HepG2 (cell line): ENCODE data around the gene CLCN4. TPM values are rescaled to one million over a fixed set of nuclear protein-coding genes. Genes with fewer than 3 reads are reported as not detected.

Experiments used
- ATAC-seq: fragments of 200-7000 bp; cut with Tn5 transposase; 3 replicates; pipeline ENCODE4 v1.9.1; 2020; ENCODE audit warnings: mild to moderate bottlenecking, moderate library complexity
- BruUV-seq: library from RNA; stranded (reverse); fragments of 400-500 nt; replicated peaks from 2 replicates; lab custom pipeline; 2021; lab: Mats Ljungman, UMichigan
- CTCF ChIA-PET: fragments of 300-600 bp; formaldehyde crosslinking; extraction: SDS; loops from one replicate; lab custom pipeline; 2021; ENCODE audit warnings: low total read pairs, inconsistent platforms, low intra/inter-chr PET ratio; lab: Yijun Ruan, JAX
- POLR2A ChIA-PET: fragments of 350-600 bp; sonication (Branson Sonifier 250); formaldehyde crosslinking; loops from one replicate; lab custom pipeline; 2020; ENCODE audit warnings: antibody characterized with exemption, inconsistent platforms; lab: Yijun Ruan, JAX
- DNase-seq: peaks from one replicate; pipeline ENCODE4 v3.0.0-alpha.2; 2015; ENCODE audit warnings: low spot score
- FAIRE-seq: peaks from 3 replicates; lab custom pipeline; 2011; peaks lifted over from hg19 to GRCh38; lab: Jason Lieb, UNC
- H2AFZ ChIP-seq: one replicate; pipeline ENCODE4 v1.6.1; 2011; ENCODE audit warnings: low read length, inconsistent platforms
- H3K27ac ChIP-seq: fragments of 300-600 bp; 3 replicates; pipeline ENCODE4 v1.8.0; 2011; ENCODE audit warnings: mixed run types, mild to moderate bottlenecking, mixed read lengths, low read length, inconsistent platforms; ENCODE audit not compliant: insufficient read depth; ENCODE audit errors: extremely low read length
- H3K27me3 ChIP-seq, 2 experiments: fragments of 200-600 bp in 1 of 2; 2 replicates in 1 of 2; 3 replicates in 1 of 2; pipeline versions ENCODE4 v1.6.0 to v1.8.0; 2011; ENCODE audit warnings: low read length in 2 of 2, mild to moderate bottlenecking in 2 of 2, moderate library complexity in 2 of 2, inconsistent platforms in 1 of 2; ENCODE audit not compliant: insufficient read depth in 2 of 2, control insufficient read depth in 1 of 2
- H3K36me3 ChIP-seq, 2 experiments: fragments of 200-600 bp in 1 of 2; replicated peaks in 1 of 2; 2 replicates in 1 of 2; 3 replicates in 1 of 2; pipeline versions ENCODE4 v1.5.1 to v1.8.0; 2011; ENCODE audit warnings: low read length in 2 of 2, inconsistent platforms in 1 of 2; ENCODE audit not compliant: insufficient read depth in 2 of 2, control insufficient read depth in 1 of 2
- H3K4me1 ChIP-seq: 2 replicates; pipeline ENCODE4 v1.5.1; 2012; ENCODE audit warnings: low read length, inconsistent platforms; ENCODE audit not compliant: insufficient read depth
- H3K4me2 ChIP-seq: 2 replicates; pipeline ENCODE4 v1.6.0; 2011; ENCODE audit warnings: low read depth, low read length, inconsistent platforms
- H3K4me3 ChIP-seq, 3 experiments: fragments of 200-600 bp in 1 of 3; sonication (generic), shearing (Covaris generic) in 1 of 3; replicated peaks in 1 of 3; 2 replicates each; pipeline ENCODE4 v1.5.1; 2011 to 2016; ENCODE audit warnings: low read length in 3 of 3, inconsistent platforms in 2 of 3, low read depth in 2 of 3, mild to moderate bottlenecking in 2 of 3, control low read depth in 1 of 3, mixed read lengths in 1 of 3; ENCODE audit not compliant: insufficient read depth in 1 of 3
- H3K79me2 ChIP-seq: one replicate; pipeline ENCODE4 v1.6.1; 2011; ENCODE audit warnings: low read length, inconsistent platforms; ENCODE audit not compliant: insufficient read depth
- H3K9ac ChIP-seq: 2 replicates; pipeline ENCODE4 v1.6.0; 2011; ENCODE audit warnings: mild to moderate bottlenecking, low read depth, low read length, inconsistent platforms; ENCODE audit not compliant: insufficient read depth
- H3K9me3 ChIP-seq: 2 replicates; pipeline ENCODE4 v1.5.1; 2012; ENCODE audit warnings: mild to moderate bottlenecking, low read length
- H4K20me1 ChIP-seq: 2 replicates; pipeline ENCODE4 v1.6.0; 2011; ENCODE audit warnings: inconsistent platforms, mild to moderate bottlenecking, low read length, moderate library complexity; ENCODE audit not compliant: insufficient read depth
- ATF3 ChIP-seq: sonication (generic); formaldehyde crosslinking; IDR thresholded peaks from 2 replicates; pipeline ENCODE4 v1.4.0; 2020; ENCODE audit warnings: missing genetic modification reagents
- CSRNP2 ChIP-seq: sonication (generic); formaldehyde crosslinking; conservative IDR thresholded peaks from 2 replicates; pipeline ENCODE4 v1.8.0; 2022; ENCODE audit warnings: low read depth, missing genetic modification reagents
- HNF1B ChIP-seq: sonication (generic); formaldehyde crosslinking; IDR thresholded peaks from 2 replicates; pipeline ENCODE4 v1.5.1; 2020; ENCODE audit warnings: mild to moderate bottlenecking, moderate library complexity, missing genetic modification reagents
- SAP130 ChIP-seq: IDR thresholded peaks from 2 replicates; pipeline ENCODE4 v1.6.1; 2016; ENCODE audit warnings: low read depth
- SRSF4 ChIP-seq: fragments of 200-400 bp; formaldehyde crosslinking; IDR thresholded peaks from one replicate; pipeline ENCODE4 v1.6.1; 2018; ENCODE audit warnings: mild to moderate bottlenecking, low read depth, low read length, moderate library complexity; ENCODE audit not compliant: poor library complexity, severe bottlenecking
- TFAP4 ChIP-seq: sonication (generic); IDR thresholded peaks from 2 replicates; pipeline ENCODE4 v1.6.1; 2016; ENCODE audit warnings: low read depth, borderline replicate concordance
- ZBTB3 ChIP-seq: sonication (generic); formaldehyde crosslinking; IDR thresholded peaks from 2 replicates; pipeline ENCODE4 v1.4.0; 2020; ENCODE audit warnings: low read depth, mild to moderate bottlenecking, moderate library complexity, missing genetic modification reagents, borderline replicate concordance
- ZBTB43 ChIP-seq: sonication (generic); formaldehyde crosslinking; conservative IDR thresholded peaks from 2 replicates; pipeline ENCODE4 v1.4.0; 2020; ENCODE audit warnings: missing genetic modification reagents
- ZNF704 ChIP-seq: sonication (generic); formaldehyde crosslinking; IDR thresholded peaks from 2 replicates; pipeline ENCODE4 v1.8.1; 2023; ENCODE audit warnings: mild to moderate bottlenecking, inconsistent platforms, moderate library complexity, missing genetic modification reagents, borderline replicate concordance
- ZNF775 ChIP-seq: sonication (generic); formaldehyde crosslinking; IDR thresholded peaks from 2 replicates; pipeline ENCODE4 v1.4.0; 2020; ENCODE audit warnings: missing genetic modification reagents, mild to moderate bottlenecking, moderate library complexity, borderline replicate concordance
- ZSCAN12 ChIP-seq: sonication (generic); formaldehyde crosslinking; IDR thresholded peaks from 2 replicates; pipeline ENCODE4 v1.9.0; 2021; ENCODE audit warnings: mild to moderate bottlenecking, missing genetic modification reagents
- WGBS: methylation state at CpG from one replicate; pipeline ENCODE4 v1.1.6; 2017; ENCODE audit warnings: low lambda C conversion rate; 5-methylcytosine and 5-hydroxymethylcytosine counted together
- in situ Hi-C: cut with HindIII; loops from 2 replicates; pipeline ENCODE4 v1.10.0; 2017; ENCODE audit warnings: low pct_unique_long_range_greater_than_20kb; ENCODE audit not compliant: extremely low pct_ligation_motif_present
- intact Hi-C: fragments of 100-400 bp; cut with micrococcal nuclease; formaldehyde crosslinking; loops from one replicate; pipeline ENCODE4 v1.10.0; 2022; ENCODE audit not compliant: unreplicated experiment
- polyA plus RNA-seq, 8 experiments: library from polyadenylated mRNA; depleted of rRNA in 3 of 8; stranded (reverse) in 7 of 8; unstranded in 1 of 8; fragments of >200 nt; fragmentation: Illumina TruSeq in 4 of 8; extraction: Trizol in 4 of 8; gene quantifications; 2 replicates each; pipeline versions ENCODE4 v1.2.1 to v1.2.3, GENCODE V29; 2011 to 2016; ENCODE audit warnings: low read depth in 4 of 8, missing spikeins in 1 of 8, mixed read lengths in 1 of 8; ENCODE audit not compliant: insufficient read depth in 1 of 8
- total RNA-seq, 5 experiments: library from RNA; depleted of rRNA; stranded (reverse); fragments of >200 nt; fragmentation: Illumina TruSeq; extraction: Trizol; gene quantifications; 2 replicates each; pipeline ENCODE4 v1.2.3, GENCODE V29; 2016; ENCODE audit warnings: low read depth in 1 of 5

Gene CLCN4
- total and polyA plus RNA-seq, 2 of the 13 experiments (the other 11 are each of a cell fraction or from before 2014, with no cell fraction given): 1.8 to 2.5 TPM

GRCh38 chrX:10187421-10187820 is 30.6 kb downstream of the CLCN4 start:
- Histone ChIP-seq H3K27me3 (no peaks in the 10 kb centered on the region), H4K20me1 (no peaks in the 10 kb centered on the region), H3K27ac (no peak overlapping the region), H3K4me3 (no peak overlapping the region), H3K4me2 (no peak overlapping the region), H3K79me2 (no peaks in the 10 kb centered on the region), H3K9ac (no peak overlapping the region), H3K9me3 (no peaks in the 10 kb centered on the region), H3K36me3 (no peaks in the 10 kb centered on the region), H3K4me1 (peaks cover 10% of the 10 kb centered on the region), H2AFZ (no peak overlapping the region)
- no TSS peak for BruUV-seq
- WGBS: 79% methylated on average over 3 of the region's 15 CpGs
- TF ChIP-seq SRSF4: no peak
- TF ChIP-seq ATF3 (CRISPR knock-in tag): no peak
- TF ChIP-seq ZNF775 (CRISPR knock-in tag): no peak
- TF ChIP-seq CSRNP2 (CRISPR knock-in tag): no peak
- TF ChIP-seq SAP130 (CRISPR knock-in tag): no peak
- TF ChIP-seq TFAP4: no peak
- TF ChIP-seq ZSCAN12 (CRISPR knock-in tag): no peak
- no peak for TF ChIP-seq ZNF704
- TF ChIP-seq HNF1B: no peak
- TF ChIP-seq ZBTB43: no peak
- TF ChIP-seq ZBTB3 (CRISPR knock-in tag): no peak
- in situ Hi-C loops (no loop called here), intact Hi-C loops (no loop called here)
- FAIRE-seq: no peak
- POLR2A ChIA-PET: no interaction called here
- DNase-seq: no peak
- no peak for ATAC-seq
- CTCF ChIA-PET: no interaction called here
